KMS-11 (cell line): ENCODE data around the gene GBE1.

Source experiments
- H2AFZ ChIP-seq: fragments of 200-600 bp; sonication (generic); 2 replicates; pipeline ENCODE4 v1.6.1; 2016; ENCODE audit warnings: antibody characterized with exemption, mixed run types, low read depth
- H3K27ac ChIP-seq: fragments of 200-600 bp; sonication (generic); 2 replicates; pipeline ENCODE4 v1.6.1; 2016; ENCODE audit warnings: mild to moderate bottlenecking, mixed run types
- H3K27me3 ChIP-seq: fragments of 200-600 bp; sonication (generic); 2 replicates; pipeline ENCODE4 v1.6.1; 2017; ENCODE audit warnings: mild to moderate bottlenecking, low read depth, mixed run types, moderate library complexity; ENCODE audit not compliant: insufficient read depth
- H3K36me3 ChIP-seq: fragments of 200-600 bp; sonication (generic); 2 replicates; pipeline ENCODE4 v1.6.1; 2017; ENCODE audit warnings: mild to moderate bottlenecking, mixed run types; ENCODE audit not compliant: insufficient read depth
- H3K4me1 ChIP-seq: fragments of 200-600 bp; sonication (generic); 2 replicates; pipeline ENCODE4 v1.6.1; 2016; ENCODE audit warnings: mild to moderate bottlenecking, low read depth, mixed run types; ENCODE audit not compliant: poor library complexity, severe bottlenecking
- H3K4me2 ChIP-seq: fragments of 200-600 bp; sonication (generic); 2 replicates; pipeline ENCODE4 v1.7.0; 2016; ENCODE audit warnings: mild to moderate bottlenecking, mixed run types
- H3K4me3 ChIP-seq: fragments of 200-600 bp; sonication (generic); IDR thresholded peaks from 2 replicates; pipeline ENCODE4 v1.6.1; 2017; ENCODE audit warnings: low read depth, low read length, mixed read lengths; ENCODE audit not compliant: insufficient read depth
- H3K79me2 ChIP-seq: fragments of 200-600 bp; sonication (generic); 2 replicates; pipeline ENCODE4 v1.6.1; 2016; ENCODE audit warnings: low read depth, mixed run types; ENCODE audit not compliant: insufficient read depth
- H3K9ac ChIP-seq: fragments of 200-600 bp; sonication (generic); 2 replicates; pipeline ENCODE4 v1.6.1; 2016; ENCODE audit warnings: mild to moderate bottlenecking, mixed run types
- H4K20me1 ChIP-seq: fragments of 200-600 bp; sonication (generic); 2 replicates; pipeline ENCODE4 v1.6.1; 2016; ENCODE audit warnings: mild to moderate bottlenecking, mixed run types; ENCODE audit not compliant: insufficient read depth
- CTCF ChIP-seq: fragments of 200-600 bp; sonication (generic); conservative IDR thresholded peaks from 2 replicates; pipeline ENCODE4 v1.6.1; 2017; ENCODE audit warnings: low read depth, mild to moderate bottlenecking, antibody characterized with exemption, low read length, moderate library complexity, mixed read lengths

GBE1 gene

GRCh38 chr3:81790117-81790516 is 28.7 kb upstream of the GBE1 start:
- H3K36me3 ChIP-seq, result no peaks in the 10 kb centered on the region
- no peak overlapping the region for H3K27ac ChIP-seq
- no peak overlapping the region for H2AFZ ChIP-seq
- no peaks in the 10 kb centered on the region for H4K20me1 ChIP-seq
- H3K27me3 ChIP-seq, result no peaks in the 10 kb centered on the region
- no peaks in the 10 kb centered on the region for H3K79me2 ChIP-seq
- H3K4me2 ChIP-seq, result no peak overlapping the region
- no peak overlapping the region for H3K9ac ChIP-seq
- H3K4me3 ChIP-seq, result no peak overlapping the region
- H3K4me1 ChIP-seq, result peaks cover 19% of the 10 kb centered on the region
- no peak for TF ChIP-seq CTCF

GRCh38 chr3:81789691-81790090 is 28.2 kb upstream of the GBE1 start:
- Histone ChIP-seq H3K79me2 (no peaks in the 10 kb centered on the region), H3K4me2 (no peak overlapping the region), H4K20me1 (no peaks in the 10 kb centered on the region), H2AFZ (no peak overlapping the region), H3K9ac (no peak overlapping the region), H3K4me1 (peaks cover 19% of the 10 kb centered on the region), H3K27ac (no peak overlapping the region), H3K36me3 (no peaks in the 10 kb centered on the region), H3K27me3 (no peaks in the 10 kb centered on the region), H3K4me3 (no peak overlapping the region)
- no peak for TF ChIP-seq CTCF

- Histone ChIP-seq H3K4me1 (peaks cover 19% of the 10 kb centered on the region), H3K27me3 (no peaks in the 10 kb centered on the region), H4K20me1 (no peaks in the 10 kb centered on the region), H3K9ac (no peak overlapping the region), H3K4me2 (peak overlapping the region; percentile 72), H3K27ac (peak overlapping the region; percentile 10; the same call in 1 of the 2 replicates), H2AFZ (no peak overlapping the region), H3K79me2 (no peaks in the 10 kb centered on the region), H3K4me3 (no peak overlapping the region), H3K36me3 (no peaks in the 10 kb centered on the region)
- TF ChIP-seq CTCF, result no peak
Measured at GRCh38 chr3:81788610-81789009, 27.2 kb upstream of the GBE1 start.

GRCh38 chr3:81788044-81788443 is 26.6 kb upstream of the GBE1 start:
- Histone ChIP-seq H3K4me3 (no peak overlapping the region), H3K9ac (no peak overlapping the region)
- TF ChIP-seq CTCF, result no peak

More at GRCh38 chr3:81788044-81788443, 26.6 kb upstream of the GBE1 start:
- Histone ChIP-seq H3K79me2 (no peaks in the 10 kb centered on the region), H3K36me3 (no peaks in the 10 kb centered on the region), H2AFZ (no peak overlapping the region), H3K4me1 (peaks cover 19% of the 10 kb centered on the region), H3K27ac (peak overlapping the region; percentile 10; the same call in 1 of the 2 replicates), H3K27me3 (no peaks in the 10 kb centered on the region), H3K4me2 (peak overlapping the region; percentile 72; the same call in 1 of the 2 replicates), H4K20me1 (no peaks in the 10 kb centered on the region)
